Upper lobe of left lung (tissue), 4 donors: ENCODE measurements around the gene GBF1.

Experiments used
- EP300 ChIP-seq, 4 donors: sonication (generic); formaldehyde crosslinking; IDR thresholded peaks; one replicate each; pipeline ENCODE4 v1.5.1; 2017; ENCODE audit warnings: antibody characterized with exemption in 4 of 4, control low read depth in 2 of 4
- POLR2A ChIP-seq, 4 donors: fragments of 450-650 bp; IDR thresholded peaks; one replicate each; pipeline ENCODE4 v1.5.1; 2016 to 2017; ENCODE audit warnings: antibody characterized with exemption in 4 of 4, mild to moderate bottlenecking in 2 of 4
- POLR2AphosphoS5 ChIP-seq, 2 donors: sonication (generic); formaldehyde crosslinking; IDR thresholded peaks; one replicate each; pipeline ENCODE4 v1.5.1; 2017; ENCODE audit warnings: antibody characterized with exemption in 2 of 2
- TF ChIP-seq, protein P1 (sequence below), 6 experiments: fragments of 450-650 bp in 4 of 6; fragments of 200-600 bp in 2 of 6; sonication (generic) in 2 of 6; IDR thresholded peaks; one replicate each; pipeline ENCODE4 v1.5.1; 2016 to 2019; ENCODE audit warnings: antibody characterized with exemption in 6 of 6

DNA sequence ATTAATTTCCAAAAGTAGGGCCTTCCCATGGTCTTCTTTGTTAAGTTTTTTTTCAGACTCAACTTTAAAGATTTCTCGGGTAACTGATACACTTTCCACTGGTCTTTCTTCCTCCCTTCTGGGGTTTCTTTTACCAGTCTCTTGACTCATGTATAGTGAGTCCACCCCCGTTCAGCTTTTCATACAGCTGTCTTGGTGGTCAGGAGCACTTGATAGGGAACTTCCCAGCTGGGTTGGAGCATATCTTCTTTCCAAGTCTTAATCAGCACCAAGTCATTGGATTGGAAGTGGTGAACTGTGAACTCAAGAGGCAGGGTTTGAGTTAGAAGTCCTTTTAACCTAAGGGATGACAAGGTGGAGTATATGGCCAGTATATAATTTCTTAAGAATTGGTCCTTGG lies 48.4 kb upstream of the GBF1 start:
- TF ChIP-seq, protein P1, sequence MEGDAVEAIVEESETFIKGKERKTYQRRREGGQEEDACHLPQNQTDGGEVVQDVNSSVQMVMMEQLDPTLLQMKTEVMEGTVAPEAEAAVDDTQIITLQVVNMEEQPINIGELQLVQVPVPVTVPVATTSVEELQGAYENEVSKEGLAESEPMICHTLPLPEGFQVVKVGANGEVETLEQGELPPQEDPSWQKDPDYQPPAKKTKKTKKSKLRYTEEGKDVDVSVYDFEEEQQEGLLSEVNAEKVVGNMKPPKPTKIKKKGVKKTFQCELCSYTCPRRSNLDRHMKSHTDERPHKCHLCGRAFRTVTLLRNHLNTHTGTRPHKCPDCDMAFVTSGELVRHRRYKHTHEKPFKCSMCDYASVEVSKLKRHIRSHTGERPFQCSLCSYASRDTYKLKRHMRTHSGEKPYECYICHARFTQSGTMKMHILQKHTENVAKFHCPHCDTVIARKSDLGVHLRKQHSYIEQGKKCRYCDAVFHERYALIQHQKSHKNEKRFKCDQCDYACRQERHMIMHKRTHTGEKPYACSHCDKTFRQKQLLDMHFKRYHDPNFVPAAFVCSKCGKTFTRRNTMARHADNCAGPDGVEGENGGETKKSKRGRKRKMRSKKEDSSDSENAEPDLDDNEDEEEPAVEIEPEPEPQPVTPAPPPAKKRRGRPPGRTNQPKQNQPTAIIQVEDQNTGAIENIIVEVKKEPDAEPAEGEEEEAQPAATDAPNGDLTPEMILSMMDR (IDR thresholded peaks at IDR 0.05), result no peak
- TF ChIP-seq EP300 (IDR thresholded peaks at IDR 0.05), result no peak
- TF ChIP-seq POLR2A (IDR thresholded peaks at IDR 0.05), result no peak
- no peak for TF ChIP-seq POLR2AphosphoS5 (IDR thresholded peaks at IDR 0.05)
